Peyer's patch (tissue), 4 donors: ENCODE results near the gene TCEA2. TPM values are rescaled to one million over a fixed set of nuclear protein-coding genes. Genes with fewer than 3 reads are reported as not detected.

Source experiments
- DNase-seq, 3 donors: peaks; one replicate each; pipeline ENCODE4 v3.0.0-alpha.2; 2017 to 2019
- H3K27ac ChIP-seq, 4 donors: fragments of 200-600 bp; sonication (generic); one replicate each; pipeline ENCODE4 v1.5.1; 2016 to 2019
- H3K27me3 ChIP-seq, 2 donors: fragments of 200-600 bp; sonication (generic); one replicate each; pipeline ENCODE4 v1.5.1; 2019
- H3K36me3 ChIP-seq, 3 donors: fragments of 200-600 bp; sonication (generic); one replicate each; pipeline ENCODE4 v1.5.1; 2016 to 2019
- H3K4me1 ChIP-seq, 4 donors: fragments of 200-600 bp; sonication (generic); one replicate each; pipeline ENCODE4 v1.5.1; 2016 to 2019
- H3K4me3 ChIP-seq, 4 donors: fragments of 200-600 bp; sonication (generic); 1 replicate in 3 of 4; 2 replicates in 1 of 4; pipeline ENCODE4 v1.5.1; 2016 to 2019; ENCODE audit warnings: mild to moderate bottlenecking in 1 of 4
- H3K9me3 ChIP-seq, 4 donors: fragments of 200-600 bp; sonication (generic); one replicate each; pipeline ENCODE4 v1.5.1; 2016 to 2019; ENCODE audit warnings: mild to moderate bottlenecking in 1 of 4
- POLR2A ChIP-seq, 2 donors: fragments of 450-650 bp; IDR thresholded peaks; one replicate each; pipeline ENCODE4 v1.5.1; 2017; ENCODE audit warnings: antibody characterized with exemption in 2 of 2, mild to moderate bottlenecking in 2 of 2, moderate library complexity in 2 of 2
- total RNA-seq, 4 donors: library from RNA; depleted of rRNA; stranded (reverse); fragments of >200 nt; gene quantifications; one replicate each; pipeline ENCODE4 v1.1.0, GENCODE V29; 2016
- TF ChIP-seq, protein P1 (sequence below), 6 experiments: fragments of 450-650 bp in 4 of 6; fragments of 200-600 bp in 2 of 6; sonication (generic) in 1 of 6; IDR thresholded peaks; one replicate each; pipeline ENCODE4 v1.5.1; 2017 to 2019; ENCODE audit warnings: antibody characterized with exemption in 6 of 6, mild to moderate bottlenecking in 3 of 6, moderate library complexity in 1 of 6

The TCEA2 gene
- total RNA-seq, 4 donors from 2014 or later = 4.7 to 19.8 (median 8.3) TPM

DNA sequence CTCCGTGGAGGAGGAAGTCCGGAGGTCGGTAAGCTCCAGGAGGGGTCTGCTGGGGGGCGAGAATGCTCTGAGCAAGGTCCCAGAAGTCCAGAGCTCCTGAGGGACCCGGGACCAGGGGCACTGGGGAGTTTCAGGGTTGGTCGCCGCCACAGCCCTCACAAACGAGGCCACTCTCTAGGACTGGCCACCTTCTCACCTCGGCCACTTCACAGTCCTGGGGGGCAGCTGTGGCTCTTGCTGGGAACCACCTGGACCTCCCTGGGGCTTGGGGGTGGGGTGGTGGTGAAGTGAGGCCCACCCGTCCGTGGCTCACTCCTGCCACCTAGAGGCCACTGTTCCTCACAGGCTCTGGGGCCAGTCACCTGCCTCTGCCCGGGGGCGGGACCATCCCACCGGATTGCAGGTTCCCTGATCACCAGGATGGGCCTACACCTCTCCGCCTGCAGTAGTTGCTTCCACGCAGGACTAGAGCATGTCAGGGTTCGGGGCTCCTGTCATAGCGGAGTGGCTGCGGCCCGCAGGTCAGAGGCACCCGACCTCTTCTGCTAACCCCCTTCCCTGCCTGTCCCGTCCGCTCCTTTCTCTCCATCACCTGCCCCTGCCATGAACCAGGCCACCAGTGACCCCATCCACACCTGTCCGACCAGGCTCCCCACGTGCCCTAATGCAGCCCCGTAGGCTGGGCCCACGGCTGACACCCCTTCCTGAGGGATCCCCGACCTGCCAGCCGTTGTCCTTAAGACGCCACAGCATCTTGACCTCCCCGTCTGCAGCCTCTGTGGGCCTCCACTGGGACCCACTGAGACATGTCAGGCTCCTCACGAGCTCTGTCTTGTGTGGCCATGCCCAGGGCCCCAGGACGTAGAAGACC, 5.1 kb upstream of the TCEA2 start:
- Histone ChIP-seq H3K27me3 (no peaks in the 10 kb centered on the region), H3K27ac (peak overlapping the region; percentile 14 to 61 (median 21))

DNA sequence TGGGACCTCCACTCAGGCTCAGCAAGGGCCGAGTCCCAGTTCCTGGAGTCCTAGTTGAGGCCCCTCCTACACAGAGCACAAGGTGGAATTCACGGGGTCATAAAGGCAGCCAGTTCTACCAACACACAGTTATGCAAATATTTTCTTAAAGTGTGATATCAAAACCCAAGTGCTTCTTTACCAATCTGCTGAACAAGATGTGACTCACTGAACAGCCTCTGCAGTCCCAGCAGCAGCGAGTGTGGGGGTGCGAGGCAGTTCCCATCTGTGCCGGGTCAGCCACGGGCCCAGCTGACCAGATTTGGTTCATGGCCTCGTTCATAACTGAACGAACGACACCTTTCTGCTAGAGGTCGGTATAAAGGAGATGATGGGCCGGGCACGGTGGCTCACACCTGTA, 4.5 kb upstream of the TCEA2 start:
- DNase-seq = no peak
- Histone ChIP-seq H3K4me3 (no peak overlapping the region), H3K36me3 (no peaks in the 10 kb centered on the region), H3K9me3 (no peaks in the 10 kb centered on the region), H3K27me3 (no peaks in the 10 kb centered on the region), H3K4me1 (peaks cover 0 to 21% (median 12%) of the 10 kb centered on the region in 4 donors), H3K27ac (no peak overlapping the region)
- TF ChIP-seq, protein P1, sequence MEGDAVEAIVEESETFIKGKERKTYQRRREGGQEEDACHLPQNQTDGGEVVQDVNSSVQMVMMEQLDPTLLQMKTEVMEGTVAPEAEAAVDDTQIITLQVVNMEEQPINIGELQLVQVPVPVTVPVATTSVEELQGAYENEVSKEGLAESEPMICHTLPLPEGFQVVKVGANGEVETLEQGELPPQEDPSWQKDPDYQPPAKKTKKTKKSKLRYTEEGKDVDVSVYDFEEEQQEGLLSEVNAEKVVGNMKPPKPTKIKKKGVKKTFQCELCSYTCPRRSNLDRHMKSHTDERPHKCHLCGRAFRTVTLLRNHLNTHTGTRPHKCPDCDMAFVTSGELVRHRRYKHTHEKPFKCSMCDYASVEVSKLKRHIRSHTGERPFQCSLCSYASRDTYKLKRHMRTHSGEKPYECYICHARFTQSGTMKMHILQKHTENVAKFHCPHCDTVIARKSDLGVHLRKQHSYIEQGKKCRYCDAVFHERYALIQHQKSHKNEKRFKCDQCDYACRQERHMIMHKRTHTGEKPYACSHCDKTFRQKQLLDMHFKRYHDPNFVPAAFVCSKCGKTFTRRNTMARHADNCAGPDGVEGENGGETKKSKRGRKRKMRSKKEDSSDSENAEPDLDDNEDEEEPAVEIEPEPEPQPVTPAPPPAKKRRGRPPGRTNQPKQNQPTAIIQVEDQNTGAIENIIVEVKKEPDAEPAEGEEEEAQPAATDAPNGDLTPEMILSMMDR (IDR thresholded peaks at IDR 0.05) = no peak
- no peak for TF ChIP-seq POLR2A (IDR thresholded peaks at IDR 0.05)

More for the DNA sequence above, 5.1 kb upstream of the TCEA2 start:
- TF ChIP-seq, protein P1 (IDR thresholded peaks at IDR 0.05) = peak; percentile 70 to 91 (median 76)
- TF ChIP-seq POLR2A (IDR thresholded peaks at IDR 0.05) = no peak
- peaks cover 0 to 18% (median 10%) of the 10 kb centered on the region in 4 donors for H3K4me1 ChIP-seq
- H3K4me3 ChIP-seq = peak overlapping the region in 1 of 4 donors; percentile 4
- no peaks in the 10 kb centered on the region for H3K36me3 ChIP-seq
- DNase-seq = peak; percentile 81 to 92 (median 82)
- H3K9me3 ChIP-seq = no peaks in the 10 kb centered on the region

DNA sequence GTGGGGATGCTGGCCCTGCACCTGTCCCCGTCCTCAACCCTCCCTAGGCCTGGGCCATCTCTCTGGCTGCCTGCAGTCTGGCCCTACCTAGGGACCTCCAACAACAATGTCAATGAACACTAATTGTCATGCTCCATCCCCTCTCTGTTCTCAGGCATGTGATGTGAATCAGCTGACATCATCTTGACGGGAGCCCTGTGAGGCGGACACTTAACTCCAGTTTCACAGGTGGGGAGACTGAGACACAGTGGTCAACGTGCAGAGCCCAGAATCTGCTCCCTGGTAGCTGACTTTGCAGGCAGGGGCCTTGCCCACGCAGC, 762 bp upstream of the TCEA2 start:
- H3K27ac ChIP-seq = peak overlapping the region; percentile 66 to 85 (median 70)
- peak overlapping the region; percentile 55 to 95 (median 86) for H3K4me3 ChIP-seq
- no peaks in the 10 kb centered on the region for H3K27me3 ChIP-seq
- H3K36me3 ChIP-seq = no peaks in the 10 kb centered on the region
- no peaks in the 10 kb centered on the region for H3K9me3 ChIP-seq
- DNase-seq = no peak
- TF ChIP-seq POLR2A (IDR thresholded peaks at IDR 0.05) = no peak
- TF ChIP-seq, protein P1 (IDR thresholded peaks at IDR 0.05) = no peak
- H3K4me1 ChIP-seq = peaks cover 0 to 46% (median 41%) of the 10 kb centered on the region in 4 donors

DNA sequence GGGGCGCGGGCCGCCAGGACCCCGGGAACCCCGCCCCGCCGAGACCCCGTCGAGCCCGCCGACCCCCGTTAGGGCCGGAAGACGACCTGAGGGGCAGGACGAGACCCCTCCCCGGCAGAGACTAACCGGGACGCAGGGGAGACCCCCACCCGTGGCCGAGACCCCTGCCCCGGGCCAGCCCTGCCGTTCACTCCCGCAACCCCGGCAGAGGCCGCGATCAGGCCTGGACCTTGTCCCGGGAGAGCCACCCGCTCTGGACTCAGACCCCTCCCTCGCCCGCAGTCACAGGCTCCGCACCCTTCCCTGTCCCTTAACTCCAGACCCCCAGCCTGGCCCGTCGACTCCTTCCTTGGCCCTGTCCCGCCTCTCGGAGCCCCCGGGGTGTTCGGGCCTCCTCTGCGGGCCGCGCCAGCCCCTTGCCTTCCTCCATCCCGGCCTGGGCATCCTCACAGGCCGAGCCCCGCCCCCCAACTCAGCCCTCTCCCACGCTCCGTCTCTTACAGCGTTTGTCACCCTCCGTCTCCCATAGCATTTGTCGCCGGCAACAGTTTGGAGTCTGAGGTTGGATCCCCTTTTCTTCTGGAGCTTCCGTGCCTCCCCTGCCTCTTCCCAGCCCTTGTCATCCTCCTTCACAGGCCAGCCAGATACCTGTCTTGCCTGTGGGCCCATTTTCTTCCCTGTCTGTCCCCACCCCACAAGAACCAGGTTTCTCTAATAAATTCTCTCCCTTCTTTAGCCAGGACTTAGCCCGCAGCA, 569 bp downstream of the TCEA2 start:
- peak overlapping the region; percentile 55 to 95 (median 86) for H3K4me3 ChIP-seq
- peak in 1 of 3 donors; percentile 67 for DNase-seq
- H3K9me3 ChIP-seq = no peaks in the 10 kb centered on the region
- peaks cover 0 to 38% (median 34%) of the 10 kb centered on the region in 4 donors for H3K4me1 ChIP-seq
- no peaks in the 10 kb centered on the region for H3K36me3 ChIP-seq
- no peaks in the 10 kb centered on the region for H3K27me3 ChIP-seq
- peak overlapping the region; percentile 66 to 85 (median 70) for H3K27ac ChIP-seq
- TF ChIP-seq POLR2A (IDR thresholded peaks at IDR 0.05) = no peak
- TF ChIP-seq, protein P1 (IDR thresholded peaks at IDR 0.05) = no peak

DNA sequence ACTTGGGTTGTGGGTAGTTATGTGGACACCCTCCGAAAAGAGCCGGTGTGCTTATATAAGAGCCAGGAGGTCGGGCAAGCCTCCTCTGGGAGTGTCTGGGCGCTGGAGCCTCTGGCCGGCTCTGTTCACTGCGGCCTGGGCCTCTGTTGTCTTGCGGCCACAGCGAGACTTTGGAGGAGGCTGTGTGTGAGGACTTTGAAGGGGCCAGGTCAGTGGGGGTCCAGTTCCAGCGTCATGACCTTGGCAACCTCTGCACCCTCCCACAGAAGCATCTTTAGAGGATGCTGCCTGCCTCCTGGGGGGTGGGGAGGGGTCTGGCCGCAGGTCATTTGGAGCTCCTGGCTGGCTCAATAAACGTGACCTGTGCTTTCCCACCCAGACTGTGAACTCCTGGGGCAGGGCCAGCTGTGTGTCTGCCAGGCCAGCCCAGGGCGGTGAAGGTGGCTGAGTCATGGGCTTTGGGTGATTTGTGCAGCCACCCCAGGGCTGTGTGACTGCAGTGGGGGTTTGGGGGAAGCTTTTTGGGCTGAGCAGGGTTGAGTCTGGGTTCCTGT, 1.2 kb downstream of the TCEA2 start:
- TF ChIP-seq, protein P1 (IDR thresholded peaks at IDR 0.05) = no peak
- no peak for TF ChIP-seq POLR2A (IDR thresholded peaks at IDR 0.05)
- H3K36me3 ChIP-seq = no peaks in the 10 kb centered on the region
- H3K4me3 ChIP-seq = peak overlapping the region in 2 of 4 donors; percentile 79 to 93
- H3K4me1 ChIP-seq = peaks cover 0 to 38% (median 34%) of the 10 kb centered on the region in 4 donors
- DNase-seq = no peak
- H3K9me3 ChIP-seq = no peaks in the 10 kb centered on the region
- H3K27ac ChIP-seq = no peak overlapping the region
- H3K27me3 ChIP-seq = no peaks in the 10 kb centered on the region
